OCI-LY7 (cell line): ENCODE measurements around the gene WIZ. TPM values are rescaled to one million over a fixed set of nuclear protein-coding genes. Genes with fewer than 3 reads are reported as not detected.

Experiments used
- BruUV-seq: library from RNA; stranded (reverse); fragments of 400-500 nt; replicated peaks from 2 replicates; lab custom pipeline; 2021; lab: Mats Ljungman, UMichigan
- CTCF ChIA-PET: fragments of 300-600 bp; sonication (Branson Sonifier 250); formaldehyde crosslinking; loops from one replicate; lab custom pipeline; 2022; ENCODE audit warnings: antibody characterized with exemption; ENCODE audit not compliant: unreplicated experiment; lab: Charles Lee
- POLR2A ChIA-PET: fragments of 300-600 bp; sonication (Branson Sonifier 250); formaldehyde crosslinking; loops from one replicate; lab custom pipeline; 2022; ENCODE audit warnings: antibody characterized with exemption; lab: Charles Lee
- DNase-seq: peaks from one replicate; pipeline ENCODE4 v3.0.0-alpha.2; 2015; ENCODE audit warnings: low spot score
- H2AFZ ChIP-seq: fragments of 200-600 bp; sonication (generic), shearing (Covaris generic); 2 replicates; pipeline ENCODE4 v1.6.1; 2014; ENCODE audit warnings: mild to moderate bottlenecking, antibody characterized with exemption, low read length, moderate library complexity
- H3K27ac ChIP-seq: fragments of 200-600 bp; sonication (generic); 2 replicates; pipeline ENCODE4 v1.5.1; 2014; ENCODE audit warnings: mixed run types, low read depth, mild to moderate bottlenecking, moderate library complexity, low read length, inconsistent platforms; ENCODE audit not compliant: poor library complexity, severe bottlenecking
- H3K36me3 ChIP-seq: fragments of 200-600 bp; sonication (generic); 2 replicates; pipeline ENCODE4 v1.6.1; 2014; ENCODE audit warnings: mild to moderate bottlenecking, antibody characterized with exemption, low read length, moderate library complexity, mixed read lengths; ENCODE audit not compliant: insufficient read depth
- H3K4me1 ChIP-seq: fragments of 200-600 bp; sonication (generic); 2 replicates; pipeline ENCODE4 v1.5.1; 2014; ENCODE audit warnings: mild to moderate bottlenecking, low read length; ENCODE audit not compliant: insufficient read depth, poor library complexity, severe bottlenecking
- H3K4me2 ChIP-seq: fragments of 200-600 bp; sonication (generic); 2 replicates; pipeline ENCODE4 v1.6.1; 2014; ENCODE audit warnings: mild to moderate bottlenecking, low read length
- H3K4me3 ChIP-seq: fragments of 200-600 bp; sonication (generic); 2 replicates; pipeline ENCODE4 v1.5.1; 2014; ENCODE audit warnings: mild to moderate bottlenecking, low read depth, low read length; ENCODE audit not compliant: poor library complexity, severe bottlenecking
- H3K79me2 ChIP-seq: fragments of 200-600 bp; sonication (generic); 2 replicates; pipeline ENCODE4 v1.6.1; 2016; ENCODE audit warnings: low read depth, mild to moderate bottlenecking, low read length, moderate library complexity, mixed read lengths; ENCODE audit not compliant: insufficient read depth
- H3K9me2 ChIP-seq: fragments of 200-600 bp; sonication (generic); 2 replicates; pipeline ENCODE4 v1.6.1; 2016; ENCODE audit warnings: mild to moderate bottlenecking, low read length, mixed read lengths; ENCODE audit not compliant: insufficient read depth
- H3K9me3 ChIP-seq: fragments of 200-600 bp; sonication (generic); 2 replicates; pipeline ENCODE4 v1.6.1; 2014; ENCODE audit warnings: mild to moderate bottlenecking, mixed run types, low read length, mixed read lengths
- H4K20me1 ChIP-seq: fragments of 200-600 bp; sonication (generic); 2 replicates; pipeline ENCODE4 v1.6.1; 2014; ENCODE audit warnings: mild to moderate bottlenecking, antibody characterized with exemption, low read length, moderate library complexity, mixed read lengths; ENCODE audit not compliant: insufficient read depth
- EZH2phosphoT487 ChIP-seq: fragments of 200-600 bp; sonication (generic); IDR thresholded peaks from 2 replicates; pipeline ENCODE4 v1.6.1; 2018; ENCODE audit warnings: low read depth, borderline replicate concordance, mild to moderate bottlenecking, mixed run types, antibody characterized with exemption, low read length, moderate library complexity, mixed read lengths
- intact Hi-C: fragments of 100-400 bp; cut with micrococcal nuclease; formaldehyde crosslinking; loops from one replicate; pipeline ENCODE4 v1.10.0; 2022; ENCODE audit not compliant: unreplicated experiment
- total RNA-seq, 2 experiments: library from RNA; depleted of rRNA in 1 of 2; stranded (reverse); fragments of >200 nt in 1 of 2; shearing (Covaris generic) in 1 of 2; gene quantifications; 2 replicates each; pipeline ENCODE4 v1.2.3, GENCODE V29; 2014 to 2022
- TF ChIP-seq, protein P1 (sequence below): fragments of 200-600 bp; sonication (generic); conservative IDR thresholded peaks from 2 replicates; pipeline ENCODE4 v1.5.1; 2014; ENCODE audit warnings: mild to moderate bottlenecking, antibody characterized with exemption, low read length, moderate library complexity, mixed read lengths

WIZ gene
- total RNA-seq, 2 experiments from 2014 or later = 16.4 to 35.9 TPM

DNA sequence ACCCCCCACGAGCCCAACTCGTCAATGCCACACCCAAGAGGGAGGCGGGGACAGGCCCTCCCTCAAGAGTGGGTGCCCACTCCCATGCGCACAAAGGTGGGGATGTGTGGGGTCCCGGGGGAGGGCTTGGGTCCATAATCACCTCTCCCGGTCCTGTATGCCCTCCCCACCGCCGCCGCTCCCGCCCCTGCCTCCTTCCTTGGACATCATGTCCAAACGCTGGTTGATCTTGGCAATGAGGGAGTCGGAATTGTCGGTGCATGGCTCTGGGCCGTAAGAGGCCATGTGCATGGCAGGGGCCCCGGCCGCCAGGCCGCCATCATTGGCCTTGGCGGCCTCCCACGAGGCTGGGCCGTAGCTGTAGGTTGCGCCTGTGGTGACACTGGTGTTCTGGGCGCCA, 76.1 kb downstream of the WIZ start:
- Histone ChIP-seq H3K36me3 (peaks cover 72% of the 10 kb centered on the region), H3K79me2 (peaks cover 55% of the 10 kb centered on the region), H3K9me2 (no peaks in the 10 kb centered on the region), H3K4me1 (peaks cover 18% of the 10 kb centered on the region), H3K4me3 (no peak overlapping the region), H2AFZ (no peak overlapping the region), H3K9me3 (no peaks in the 10 kb centered on the region), H4K20me1 (peaks cover 18% of the 10 kb centered on the region), H3K4me2 (no peak overlapping the region), H3K27ac (no peak overlapping the region)
- BruUV-seq = no TSS peak
- no peak for DNase-seq
- intact Hi-C loops = no loop called here
- ChIA-PET POLR2A (no interaction called here), CTCF (no interaction called here)
- TF ChIP-seq, protein P1, sequence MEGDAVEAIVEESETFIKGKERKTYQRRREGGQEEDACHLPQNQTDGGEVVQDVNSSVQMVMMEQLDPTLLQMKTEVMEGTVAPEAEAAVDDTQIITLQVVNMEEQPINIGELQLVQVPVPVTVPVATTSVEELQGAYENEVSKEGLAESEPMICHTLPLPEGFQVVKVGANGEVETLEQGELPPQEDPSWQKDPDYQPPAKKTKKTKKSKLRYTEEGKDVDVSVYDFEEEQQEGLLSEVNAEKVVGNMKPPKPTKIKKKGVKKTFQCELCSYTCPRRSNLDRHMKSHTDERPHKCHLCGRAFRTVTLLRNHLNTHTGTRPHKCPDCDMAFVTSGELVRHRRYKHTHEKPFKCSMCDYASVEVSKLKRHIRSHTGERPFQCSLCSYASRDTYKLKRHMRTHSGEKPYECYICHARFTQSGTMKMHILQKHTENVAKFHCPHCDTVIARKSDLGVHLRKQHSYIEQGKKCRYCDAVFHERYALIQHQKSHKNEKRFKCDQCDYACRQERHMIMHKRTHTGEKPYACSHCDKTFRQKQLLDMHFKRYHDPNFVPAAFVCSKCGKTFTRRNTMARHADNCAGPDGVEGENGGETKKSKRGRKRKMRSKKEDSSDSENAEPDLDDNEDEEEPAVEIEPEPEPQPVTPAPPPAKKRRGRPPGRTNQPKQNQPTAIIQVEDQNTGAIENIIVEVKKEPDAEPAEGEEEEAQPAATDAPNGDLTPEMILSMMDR = no peak
- TF ChIP-seq EZH2phosphoT487 = no peak

- ChIA-PET CTCF (no interaction called here), POLR2A (no interaction called here)
- peaks cover 47% of the 10 kb centered on the region for H3K79me2 ChIP-seq
- TF ChIP-seq EZH2phosphoT487 = no peak
- H3K4me2 ChIP-seq = no peak overlapping the region
- no peak for DNase-seq
- no peak overlapping the region for H3K4me3 ChIP-seq
- intact Hi-C loops = no loop called here
- peaks cover 14% of the 10 kb centered on the region for H4K20me1 ChIP-seq
- H3K36me3 ChIP-seq = peaks cover 79% of the 10 kb centered on the region
- H2AFZ ChIP-seq = no peak overlapping the region
- H3K4me1 ChIP-seq = peaks cover 18% of the 10 kb centered on the region
- no peaks in the 10 kb centered on the region for H3K9me3 ChIP-seq
- H3K27ac ChIP-seq = no peak overlapping the region
- no TSS peak for BruUV-seq
- no peaks in the 10 kb centered on the region for H3K9me2 ChIP-seq
Observed at GRCh38 chr19:15372891-15373301, 76.9 kb downstream of the WIZ start.

DNA sequence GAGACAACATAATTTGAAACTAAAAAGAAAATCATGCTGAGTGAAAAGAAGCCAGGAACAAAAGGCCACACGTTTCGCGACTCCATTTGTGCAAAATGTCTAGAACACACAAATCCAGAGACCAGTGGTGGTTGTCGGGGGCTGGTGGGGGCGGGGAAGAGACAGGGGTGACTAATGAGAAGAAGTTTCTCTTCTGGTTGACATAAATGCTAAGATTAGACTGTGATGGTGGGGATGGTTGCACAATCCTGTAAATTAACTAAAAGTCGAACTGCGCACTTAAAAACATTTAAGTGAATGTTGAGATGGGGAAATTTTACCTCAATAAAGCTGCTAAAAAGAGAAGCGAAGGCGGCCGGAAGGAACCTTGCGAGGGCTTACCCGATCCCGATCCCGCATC, 77.3 kb downstream of the WIZ start:
- Histone ChIP-seq H3K36me3 (peaks cover 84% of the 10 kb centered on the region), H3K27ac (no peak overlapping the region), H3K79me2 (peaks cover 43% of the 10 kb centered on the region), H2AFZ (no peak overlapping the region), H3K9me3 (no peaks in the 10 kb centered on the region), H3K9me2 (no peaks in the 10 kb centered on the region), H3K4me1 (peaks cover 14% of the 10 kb centered on the region), H3K4me2 (no peak overlapping the region), H3K4me3 (no peak overlapping the region), H4K20me1 (peaks cover 11% of the 10 kb centered on the region; the same call in 1 of the 2 replicates)
- CTCF ChIA-PET = no interaction called here
- no peak for TF ChIP-seq EZH2phosphoT487
- TF ChIP-seq, protein P1 = no peak
- DNase-seq = no peak
- intact Hi-C loops = no loop called here
- BruUV-seq = no TSS peak
- POLR2A ChIA-PET = no interaction called here
